Astrocyte (in vitro differentiated cells and primary cell): ENCODE data around the gene ITSN1. TPM values are rescaled to one million over a fixed set of nuclear protein-coding genes. Genes with fewer than 3 reads are reported as not detected.
A peak's percentile ranks its signal among the peaks of the same experiment; 100 is the strongest.

Experiments
- DNase-seq: peaks from one replicate; pipeline ENCODE4 v3.0.0-alpha.2; 2010; ENCODE audit warnings: low read depth
- FAIRE-seq: peaks from 2 replicates; lab custom pipeline; 2011; peaks lifted over from hg19 to GRCh38; lab: Jason Lieb, UNC
- H2AFZ ChIP-seq: 2 replicates; pipeline ENCODE4 v1.6.0; 2012; ENCODE audit warnings: low read depth, low read length, inconsistent platforms
- H3K27ac ChIP-seq: 2 replicates; pipeline ENCODE4 v1.5.1; 2011; ENCODE audit warnings: low read depth, low read length, inconsistent platforms
- H3K27me3 ChIP-seq: 2 replicates; pipeline ENCODE4 v1.6.0; 2011; ENCODE audit warnings: low read length, inconsistent platforms; ENCODE audit not compliant: insufficient read depth
- H3K36me3 ChIP-seq: 2 replicates; pipeline ENCODE4 v1.5.1; 2011; ENCODE audit warnings: low read length, inconsistent platforms; ENCODE audit not compliant: insufficient read depth
- H3K4me1 ChIP-seq: 2 replicates; pipeline ENCODE4 v1.5.1; 2011; ENCODE audit warnings: low read length, inconsistent platforms; ENCODE audit not compliant: insufficient read depth
- H3K4me2 ChIP-seq: 2 replicates; pipeline ENCODE4 v1.6.0; 2012; ENCODE audit warnings: low read length, inconsistent platforms
- H3K4me3 ChIP-seq: 2 replicates; pipeline ENCODE4 v1.5.1; 2011; ENCODE audit warnings: low read depth, mild to moderate bottlenecking, low read length, inconsistent platforms; ENCODE audit not compliant: insufficient read depth
- H3K79me2 ChIP-seq: 2 replicates; pipeline ENCODE4 v1.6.0; 2012; ENCODE audit warnings: mild to moderate bottlenecking, low read length, inconsistent platforms; ENCODE audit not compliant: insufficient read depth
- H3K9ac ChIP-seq: 2 replicates; pipeline ENCODE4 v1.6.0; 2012; ENCODE audit warnings: mild to moderate bottlenecking, low read length, inconsistent platforms
- H3K9me3 ChIP-seq: 2 replicates; pipeline ENCODE4 v1.5.1; 2012; ENCODE audit warnings: low read depth, mild to moderate bottlenecking, low read length, inconsistent platforms; ENCODE audit not compliant: insufficient read depth
- H4K20me1 ChIP-seq: 2 replicates; pipeline ENCODE4 v1.6.0; 2012; ENCODE audit warnings: low read length, inconsistent platforms; ENCODE audit not compliant: insufficient read depth
- H3K27ac Mint-ChIP-seq: one replicate; pipeline ENCODE4 v1.8.0; 2021; ENCODE audit warnings: mild to moderate bottlenecking, mixed read lengths; ENCODE audit not compliant: unreplicated experiment
- H3K27me3 Mint-ChIP-seq: one replicate; pipeline ENCODE4 v1.8.0; 2021; ENCODE audit warnings: low read depth, mixed read lengths; ENCODE audit not compliant: unreplicated experiment
- H3K36me3 Mint-ChIP-seq: one replicate; pipeline ENCODE4 v1.8.0; 2021; ENCODE audit warnings: low read depth, mixed read lengths; ENCODE audit not compliant: unreplicated experiment
- H3K4me1 Mint-ChIP-seq: one replicate; pipeline ENCODE4 v1.8.0; 2021; ENCODE audit warnings: low read depth, mixed read lengths; ENCODE audit not compliant: unreplicated experiment
- H3K4me3 Mint-ChIP-seq: one replicate; pipeline ENCODE4 v1.8.0; 2021; ENCODE audit warnings: mild to moderate bottlenecking, moderate library complexity, mixed read lengths; ENCODE audit not compliant: unreplicated experiment
- H3K9me3 Mint-ChIP-seq: one replicate; pipeline ENCODE4 v1.8.0; 2021; ENCODE audit warnings: mild to moderate bottlenecking, mixed read lengths; ENCODE audit not compliant: unreplicated experiment
- CTCF ChIP-seq: IDR thresholded peaks from 2 replicates; pipeline ENCODE4 v1.5.1; 2011; ENCODE audit warnings: low read depth, mild to moderate bottlenecking, inconsistent platforms, low read length, moderate library complexity; ENCODE audit not compliant: insufficient read depth
- EZH2 ChIP-seq: IDR thresholded peaks from 2 replicates; pipeline ENCODE4 v1.6.1; 2012; ENCODE audit warnings: mild to moderate bottlenecking, low read length, inconsistent platforms; ENCODE audit not compliant: insufficient read depth
- total RNA-seq: library from RNA; stranded (reverse); gene quantifications from 2 replicates; pipeline ENCODE4 v1.2.1, GENCODE V29; 2021

The ITSN1 gene
- total RNA-seq, 1 donor from 2014 or later: 77.3 TPM

- no peaks in the 10 kb centered on the region for H3K27me3 Mint-ChIP-seq
- H2AFZ ChIP-seq: no peak overlapping the region
- H3K4me2 ChIP-seq: peak overlapping the region; percentile 84
- peak overlapping the region; percentile 46 for H3K4me3 Mint-ChIP-seq
- H3K27ac Mint-ChIP-seq: peak overlapping the region; percentile 99
- no peak for TF ChIP-seq CTCF
- no peak for TF ChIP-seq EZH2
- peak overlapping the region; percentile 88 for H3K9ac ChIP-seq
- H3K27ac ChIP-seq: peak overlapping the region; percentile 97
- H3K36me3 Mint-ChIP-seq: peaks cover 8% of the 10 kb centered on the region
- H3K9me3 ChIP-seq: no peaks in the 10 kb centered on the region
- FAIRE-seq: peak; percentile 95
- H3K79me2 ChIP-seq: peaks cover 3% of the 10 kb centered on the region
- peaks cover 8% of the 10 kb centered on the region for H3K36me3 ChIP-seq
- no peaks in the 10 kb centered on the region for H3K9me3 Mint-ChIP-seq
- H4K20me1 ChIP-seq: no peaks in the 10 kb centered on the region
- no peaks in the 10 kb centered on the region for H3K27me3 ChIP-seq
- peaks cover 46% of the 10 kb centered on the region for H3K4me1 Mint-ChIP-seq
- peaks cover 38% of the 10 kb centered on the region for H3K4me1 ChIP-seq
- H3K4me3 ChIP-seq: peak overlapping the region; percentile 52
- peak; percentile 100 for DNase-seq
Measured at GRCh38 chr21:33761441-33762036, 119.2 kb downstream of the ITSN1 start.

GRCh38 chr21:33762803-33763581 is 120.7 kb downstream of the ITSN1 start:
- Histone ChIP-seq H3K4me3 (no peak overlapping the region), H3K4me2 (peak overlapping the region; percentile 40), H3K79me2 (peaks cover 3% of the 10 kb centered on the region), H3K9me3 (no peaks in the 10 kb centered on the region), H2AFZ (no peak overlapping the region), H3K36me3 (peaks cover 10% of the 10 kb centered on the region), H3K27me3 (no peaks in the 10 kb centered on the region), H3K4me1 (peaks cover 38% of the 10 kb centered on the region), H3K27ac (peak overlapping the region; percentile 97), H4K20me1 (no peaks in the 10 kb centered on the region), H3K9ac (peak overlapping the region; percentile 42)
- Mint-ChIP-seq H3K9me3 (no peaks in the 10 kb centered on the region), H3K27me3 (no peaks in the 10 kb centered on the region), H3K36me3 (peaks cover 10% of the 10 kb centered on the region), H3K4me1 (peaks cover 53% of the 10 kb centered on the region), H3K27ac (peak overlapping the region; percentile 99), H3K4me3 (no peak overlapping the region)
- FAIRE-seq (no peak), DNase-seq (peak; percentile 79)
- TF ChIP-seq CTCF (no peak), EZH2 (no peak)

- no peaks in the 10 kb centered on the region for H4K20me1 ChIP-seq
- no peaks in the 10 kb centered on the region for H3K27me3 ChIP-seq
- H3K27ac Mint-ChIP-seq: peak overlapping the region; percentile 99
- peaks cover 38% of the 10 kb centered on the region for H3K4me1 ChIP-seq
- peaks cover 3% of the 10 kb centered on the region for H3K79me2 ChIP-seq
- H3K36me3 Mint-ChIP-seq: peaks cover 10% of the 10 kb centered on the region
- H3K9me3 Mint-ChIP-seq: no peaks in the 10 kb centered on the region
- H3K27me3 Mint-ChIP-seq: no peaks in the 10 kb centered on the region
- peak overlapping the region; percentile 40 for H3K4me2 ChIP-seq
- H3K9me3 ChIP-seq: no peaks in the 10 kb centered on the region
- no peak overlapping the region for H2AFZ ChIP-seq
- no peak overlapping the region for H3K4me3 Mint-ChIP-seq
- H3K4me1 Mint-ChIP-seq: peaks cover 53% of the 10 kb centered on the region
- H3K36me3 ChIP-seq: peaks cover 10% of the 10 kb centered on the region
- TF ChIP-seq CTCF (no peak), EZH2 (no peak)
- H3K4me3 ChIP-seq: no peak overlapping the region
- H3K9ac ChIP-seq: peak overlapping the region; percentile 42
- H3K27ac ChIP-seq: peak overlapping the region; percentile 97
- DNase-seq: no peak
- FAIRE-seq: no peak
Measured at GRCh38 chr21:33763582-33763899, 121.2 kb downstream of the ITSN1 start.
